H1 (cell line): ENCODE data around the gene ORAI1. TPM values are rescaled to one million over a fixed set of nuclear protein-coding genes. Genes with fewer than 3 reads are reported as not detected.

Source experiments
- BRCA1 ChIP-seq: IDR thresholded peaks from 2 replicates; pipeline ENCODE4 v1.6.1; 2012; ENCODE audit warnings: low read depth, low read length, improper control_type of control experiment
- CEBPB ChIP-seq: IDR thresholded peaks from 2 replicates; pipeline ENCODE4 v1.6.1; 2012; ENCODE audit warnings: low read depth, low read length
- CTBP2 ChIP-seq: IDR thresholded peaks from 2 replicates; pipeline ENCODE4 v1.7.0; 2011; ENCODE audit warnings: borderline replicate concordance, mild to moderate bottlenecking, moderate library complexity, mixed read lengths, low read length; ENCODE audit not compliant: insufficient read depth, insufficient read length
- JUND ChIP-seq: IDR thresholded peaks from 2 replicates; pipeline ENCODE4 v1.6.1; 2011; ENCODE audit warnings: mild to moderate bottlenecking, improper control_type of control experiment, low read length
- PHF8 ChIP-seq: fragments of 200-600 bp; sonication (generic); conservative IDR thresholded peaks from 2 replicates; pipeline ENCODE4 v1.7.1; 2012; ENCODE audit warnings: low read depth, mild to moderate bottlenecking, inconsistent platforms, low read length, moderate library complexity
- SIX5 ChIP-seq: IDR thresholded peaks from 2 replicates; pipeline ENCODE4 v1.6.1; 2011; ENCODE audit warnings: mild to moderate bottlenecking, low read depth, low read length
- polyA plus RNA-seq, 7 experiments: library from polyadenylated mRNA; depleted of rRNA in 3 of 7; stranded (reverse) in 5 of 7; unstranded in 2 of 7; fragments of >200 nt in 5 of 7; fragments of 200-250 nt in 2 of 7; gene quantifications; 1 replicate in 5 of 7; 2 replicates in 1 of 7; 4 replicates in 1 of 7; pipeline versions ENCODE4 v1.2.1 to v1.2.3, GENCODE V29; 2011 to 2013; ENCODE audit warnings: missing spikeins in 2 of 7, mixed read lengths in 2 of 7
- total RNA-seq: library from RNA; stranded (reverse); fragmentation: NEBNext Ultra II Directional; extraction: Animal tissue kit (Norgen Biotek cat#: 25700); gene quantifications from 2 replicates; pipeline ENCODE4 v1.2.1, GENCODE V29; 2021

Gene ORAI1
- total and polyA plus RNA-seq, 2 of the 8 experiments (the other 6 are each of a cell fraction or from before 2014, with no cell fraction given), result 29.9 to 71.5 TPM

- no peak for TF ChIP-seq BRCA1
- no peak for TF ChIP-seq SIX5
- TF ChIP-seq CEBPB, result no peak
- no peak for TF ChIP-seq JUND
- no peak for TF ChIP-seq PHF8
- TF ChIP-seq CTBP2, result no peak
Measured at GRCh38 chr12:121611306-121611705, 15.0 kb upstream of the ORAI1 start (continued).
